Heart left ventricle (tissue), 16 donors: Measurements from ENCODE around the gene LTBP4. TPM values are rescaled to one million over a fixed set of nuclear protein-coding genes. Genes with fewer than 3 reads are reported as not detected.
A peak's percentile ranks its signal among the peaks of the same experiment; 100 is the strongest.

Experiments used
- ATAC-seq, 4 donors: fragments of 200-7000 bp; cut with Tn5 transposase; one replicate each; pipeline ENCODE4 v1.9.1; 2020 to 2022; ENCODE audit warnings: moderate library complexity in 4 of 4, mild to moderate bottlenecking in 3 of 4, moderate number of reproducible peaks in 1 of 4
- DNase-seq, 5 donors: peaks; one replicate each; pipeline ENCODE4 v3.0.0-alpha.2; 2020
- H3K27ac ChIP-seq, 12 donors: fragments of 200-600 bp; sonication (generic) in 4 of 12; one replicate each; pipeline versions ENCODE4 v1.5.0 to v1.8.0; 2016 to 2022; ENCODE audit warnings: mild to moderate bottlenecking in 2 of 12
- H3K27me3 ChIP-seq, 9 donors: fragments of 200-600 bp; sonication (generic) in 2 of 9; one replicate each; pipeline versions ENCODE4 v1.5.1 to v1.8.0; 2016 to 2022; ENCODE audit warnings: mild to moderate bottlenecking in 3 of 9
- H3K36me3 ChIP-seq, 9 donors: fragments of 200-600 bp; sonication (generic) in 2 of 9; one replicate each; pipeline versions ENCODE4 v1.5.0 to v1.8.0; 2018 to 2022; ENCODE audit warnings: mild to moderate bottlenecking in 2 of 9
- H3K4me1 ChIP-seq, 12 donors: fragments of 200-600 bp; sonication (generic) in 4 of 12; one replicate each; pipeline versions ENCODE4 v1.5.0 to v1.8.0; 2016 to 2022; ENCODE audit warnings: mild to moderate bottlenecking in 3 of 12
- H3K4me3 ChIP-seq, 12 donors: fragments of 200-600 bp; sonication (generic) in 4 of 12; one replicate each; pipeline versions ENCODE4 v1.5.0 to v1.8.0; 2017 to 2022; ENCODE audit warnings: mild to moderate bottlenecking in 9 of 12, moderate library complexity in 4 of 12
- H3K9me3 ChIP-seq, 12 donors: fragments of 200-600 bp; sonication (generic) in 4 of 12; one replicate each; pipeline versions ENCODE4 v1.5.0 to v1.8.0; 2016 to 2022; ENCODE audit warnings: mild to moderate bottlenecking in 1 of 12
- CTCF ChIP-seq, 12 donors: fragments of 200-600 bp; sonication (generic) in 4 of 12; IDR thresholded peaks; one replicate each; pipeline versions ENCODE4 v1.5.0 to v1.8.0; 2018 to 2022; ENCODE audit warnings: antibody characterized with exemption in 12 of 12, mild to moderate bottlenecking in 5 of 12
- POLR2A ChIP-seq, 2 donors: fragments of 450-650 bp; IDR thresholded peaks; one replicate each; pipeline ENCODE4 v1.6.1; 2017; ENCODE audit warnings: antibody characterized with exemption in 2 of 2, mild to moderate bottlenecking in 2 of 2, moderate library complexity in 2 of 2
- WGBS, 4 donors: extraction: QIAGEN DNeasy Blood & Tissue Kit in 2 of 4; methylation state at CpG; one replicate each; pipeline versions ENCODE4 v1.1.5 to v1.1.7; 2013 to 2018; 5-methylcytosine and 5-hydroxymethylcytosine counted together
- intact Hi-C, 10 donors: fragments of 100-400 bp; cut with DNase I; formaldehyde crosslinking; loops; one replicate each; pipeline versions ENCODE4 v1.11.1 to v1.14.2; 2022
- polyA plus RNA-seq, 2 donors: library from polyadenylated mRNA; stranded (reverse); fragments of 200-250 nt; gene quantifications; one replicate each; pipeline ENCODE4 v1.2.3, GENCODE V29; 2013
- total RNA-seq, 9 donors: library from RNA; depleted of rRNA in 2 of 9; stranded (reverse); fragments of >200 nt in 2 of 9; fragmentation: NEBNext Ultra II Directional in 3 of 9; extraction: Animal tissue kit (Norgen Biotek cat#: 25700) in 3 of 9; gene quantifications; one replicate each; pipeline versions ENCODE4 v1.1.0 to v1.2.4, GENCODE V29; 2016 to 2023
- donor health status: ischemic (EF 13 %, LVEDD 7.1; RV severe dilation, severe dysfunction).
- donor health status: healthy with polysubstance abuse.
- donor health status: DM: no; HTN: yes; CAD: no.
- donor health status: DM: no; HTN: no; CAD: no.
- donor health status: ischemic (EF 25% LVEDD 6.9; RV normal size, moderate dysfunction).
- donor health status: ischemic (EF 25% LVEDD 5.7; RV mildly dilated, moderate dysfunction).
- donor health status: healthy.
- donor health status: DM: yes; HTN: yes; CAD: no.
- donor health status: ischemic (EF 35%, LVEDD 5.7; RV mildly dilated, moderate dysfunction).
- donor health status: nonischemic (EF 11% LVEDD 7.7; RV severe dilation, severe dysfunction).
- donor health status: DM: yes; HTN: yes; CAD: no.
- donor health status: PGD.
- donor health status: ischemic (EF 29% LVEDD 5.4; RV normal size, mild dysfunction).
- donor health status: nonischemic (EF 23%, LVEDD 6.1; RV moderate dilation, normal function).

The LTBP4 gene
- total and polyA plus RNA-seq, 11 donors = 95.0 to 319 (median 172) TPM

DNA sequence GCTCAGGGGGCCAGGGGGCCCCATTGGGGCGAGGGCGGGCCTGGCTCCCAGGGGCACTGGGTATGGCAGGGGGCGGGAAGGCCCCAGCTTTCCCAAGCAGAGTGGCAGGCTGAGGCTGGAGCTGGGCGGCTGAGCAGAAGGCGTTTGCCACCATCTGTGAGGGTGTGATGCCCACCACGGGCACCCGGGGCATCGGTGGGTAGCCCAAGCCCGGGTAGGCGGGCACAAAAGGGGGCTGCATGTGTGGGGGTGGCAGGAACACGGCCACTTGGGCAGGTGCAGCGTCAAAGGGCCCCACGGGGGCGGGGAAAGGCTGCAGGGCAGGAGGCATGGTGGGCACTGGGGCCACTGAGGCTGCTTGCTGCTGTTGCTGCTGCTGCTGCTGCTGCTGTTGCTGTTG is 66.4 kb downstream of the LTBP4 start:
- H3K4me3 ChIP-seq = no peak overlapping the region
- ATAC-seq = no peak
- H3K27me3 ChIP-seq = no peaks in the 10 kb centered on the region
- intact Hi-C loops = loop anchor here in 6 of 10 donors (2.0 to 10.0 kb wide), 5 partner anchors 47 to 597 kb away; partner anchors contain the start of genes HNRNPUL1 (in 2 of the 6), COQ8B (in 1 of the 6) and ITPKC (in 1 of the 6)
- TF ChIP-seq POLR2A (IDR thresholded peaks at IDR 0.05) = no peak
- no peak for TF ChIP-seq CTCF (IDR thresholded peaks at IDR 0.05)
- WGBS, 4 donors = 93 to 97% (median 95%) methylated on average over 12 to 14 of the region's 14 CpGs
- H3K9me3 ChIP-seq = peaks cover 0 to 9% (median 0%) of the 10 kb centered on the region in 12 donors
- H3K27ac ChIP-seq = no peak overlapping the region
- H3K36me3 ChIP-seq = peaks cover 0 to 56% (median 51%) of the 10 kb centered on the region in 9 donors
- no peak for DNase-seq
- peaks cover 0 to 21% (median 8%) of the 10 kb centered on the region in 12 donors for H3K4me1 ChIP-seq

DNA sequence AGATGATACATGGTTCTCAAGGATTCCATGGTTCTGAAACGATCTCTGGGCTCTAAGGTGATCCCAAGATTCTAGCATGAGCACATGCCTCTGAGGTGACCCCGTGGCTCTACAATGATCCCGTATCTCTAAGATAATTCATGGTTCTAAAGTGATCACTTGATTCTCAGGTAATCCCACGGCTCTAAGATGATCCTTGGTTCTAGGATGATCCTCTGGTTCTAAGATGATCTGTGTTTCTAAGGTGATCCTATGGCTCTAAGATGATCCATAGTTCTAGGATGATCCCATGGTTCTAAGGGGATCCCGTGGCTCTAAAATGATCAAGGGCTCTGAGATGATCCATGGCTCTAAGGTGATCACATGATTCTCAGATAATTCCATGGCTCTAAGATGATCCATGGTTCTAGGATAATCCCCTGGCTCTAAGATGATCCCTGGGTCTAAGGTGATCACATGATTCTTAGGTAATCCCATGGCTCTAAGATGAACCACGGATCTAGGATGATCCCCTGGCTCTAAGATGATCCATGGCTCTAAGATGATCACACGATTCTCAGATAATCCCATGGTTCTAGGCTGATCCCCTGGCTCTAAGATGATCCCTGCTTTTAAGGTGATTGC is 67.9 kb downstream of the LTBP4 start:
- ATAC-seq (no peak), DNase-seq (no peak)
- Histone ChIP-seq H3K27ac (no peak overlapping the region), H3K36me3 (peaks cover 0 to 71% (median 66%) of the 10 kb centered on the region in 9 donors), H3K4me1 (peaks cover 0 to 10% (median under 1%) of the 10 kb centered on the region in 12 donors), H3K4me3 (no peak overlapping the region), H3K9me3 (peaks cover 0 to 9% (median 0%) of the 10 kb centered on the region in 12 donors), H3K27me3 (no peaks in the 10 kb centered on the region)
- intact Hi-C loops = loop anchor here in 5 of 10 donors (10.0 kb wide), 4 partner anchors 46 to 596 kb away; partner anchors contain the start of genes HNRNPUL1 (in 2 of the 5), COQ8B (in 1 of the 5) and ITPKC (in 1 of the 5)
- TF ChIP-seq CTCF (IDR thresholded peaks at IDR 0.05) (no peak), POLR2A (IDR thresholded peaks at IDR 0.05) (no peak)
- 95 to 97% (median 96%) methylated on average over 7 of the region's 7 CpGs for WGBS, 4 donors

DNA sequence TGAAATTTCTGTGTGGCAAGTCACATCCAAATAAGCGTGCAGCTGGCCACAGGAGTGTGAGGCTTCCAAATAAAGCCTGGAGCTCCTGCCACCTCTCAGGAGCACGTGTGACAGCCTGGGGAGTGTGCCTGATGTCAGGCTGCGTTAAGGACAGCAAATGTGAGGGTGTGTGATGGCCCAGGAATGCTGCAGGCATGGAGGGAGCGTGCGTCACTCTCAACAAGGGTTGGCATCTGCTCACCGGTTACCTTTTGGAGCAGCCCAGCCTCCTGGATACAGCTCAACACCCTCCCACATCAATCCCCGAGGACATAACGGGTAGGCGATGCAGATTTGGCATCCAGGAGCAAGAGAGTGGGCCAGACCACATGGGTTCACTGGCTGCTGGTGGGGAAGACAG is 70.2 kb downstream of the LTBP4 start:
- peaks cover 0 to 93% (median 83%) of the 10 kb centered on the region in 9 donors for H3K36me3 ChIP-seq
- no peak for TF ChIP-seq CTCF (IDR thresholded peaks at IDR 0.05)
- no peak for TF ChIP-seq POLR2A (IDR thresholded peaks at IDR 0.05)
- peaks cover 0 to 9% (median 0%) of the 10 kb centered on the region in 12 donors for H3K9me3 ChIP-seq
- H3K27ac ChIP-seq = peak overlapping the region in 6 of 12 donors; percentile 33 to 74 (median 47)
- peaks cover 0 to 12% (median 0%) of the 10 kb centered on the region in 12 donors for H3K4me1 ChIP-seq
- ATAC-seq (peak; percentile 74 to 94 (median 89)), DNase-seq (peak; percentile 42 to 79 (median 55))
- WGBS, 4 donors = 47 to 56% (median 51%) methylated on average over 8 to 9 of the region's 9 CpGs
- intact Hi-C loops = loop anchor here in 1 of 10 donors (5.0 kb wide), 1 partner anchor 66 kb away; no protein-coding TSS in a partner anchor
- H3K4me3 ChIP-seq = no peak overlapping the region
- no peaks in the 10 kb centered on the region for H3K27me3 ChIP-seq

DNA sequence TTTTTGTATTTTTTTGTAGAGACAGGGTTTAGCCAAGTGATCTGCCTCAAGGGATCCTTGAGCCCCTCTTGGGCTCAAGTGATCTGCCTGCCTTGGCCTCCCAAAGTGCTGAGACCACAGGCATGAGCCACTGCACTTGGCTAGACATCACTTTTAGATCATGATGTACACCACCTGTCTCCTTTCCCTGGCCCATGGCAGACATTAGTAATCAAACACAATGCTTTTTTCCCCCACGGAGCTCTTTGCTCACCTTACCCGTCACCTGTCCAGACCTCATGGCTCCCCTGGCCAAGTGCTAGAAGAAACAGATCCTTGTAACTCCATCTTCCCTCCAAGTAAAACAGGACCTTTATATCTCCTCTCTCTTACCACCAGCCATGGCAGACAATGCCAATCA is 70.9 kb downstream of the LTBP4 start:
- Histone ChIP-seq H3K27ac (peak overlapping the region in 6 of 12 donors; percentile 33 to 74 (median 47)), H3K4me3 (no peak overlapping the region), H3K9me3 (peaks cover 0 to 9% (median 0%) of the 10 kb centered on the region in 12 donors), H3K4me1 (peaks cover 0 to 12% (median 0%) of the 10 kb centered on the region in 12 donors), H3K27me3 (no peaks in the 10 kb centered on the region), H3K36me3 (peaks cover 0 to 98% (median 89%) of the 10 kb centered on the region in 9 donors)
- WGBS, 4 donors = 90 to 95% (median 93%) methylated on average over 2 of the region's 2 CpGs
- DNase-seq (no peak), ATAC-seq (no peak)
- intact Hi-C loops = loop anchor here in 1 of 10 donors (5.0 kb wide), 1 partner anchor 65 kb away; no protein-coding TSS in a partner anchor
- TF ChIP-seq CTCF (IDR thresholded peaks at IDR 0.05) (no peak), POLR2A (IDR thresholded peaks at IDR 0.05) (no peak)
